HCT116 (cell line): ENCODE results near the gene PGS1. TPM values are rescaled to one million over a fixed set of nuclear protein-coding genes. Genes with fewer than 3 reads are reported as not detected.
A peak's percentile ranks its signal among the peaks of the same experiment; 100 is the strongest.

Experiments
- ATAC-seq: fragments of 200-7000 bp; cut with Tn5 transposase; 2 replicates; pipeline ENCODE4 v1.9.1; 2020; ENCODE audit warnings: mild to moderate bottlenecking, moderate library complexity
- BruUV-seq: library from RNA; stranded (reverse); fragments of 400-500 nt; replicated peaks from 2 replicates; lab custom pipeline; 2021; lab: Mats Ljungman, UMichigan
- CTCF ChIA-PET: fragments of 300-600 bp; sonication (Branson Sonifier 250); formaldehyde crosslinking; loops from one replicate; lab custom pipeline; 2021; ENCODE audit warnings: antibody characterized with exemption; lab: Charles Lee
- POLR2A ChIA-PET: fragments of 300-600, 350-600 bp; sonication (Branson Sonifier 250); formaldehyde crosslinking; loops from one replicate; lab custom pipeline; 2021; ENCODE audit warnings: antibody characterized with exemption; lab: Charles Lee
- RAD21 ChIA-PET, 2 experiments: fragments of 300-600 bp; sonication (Branson Sonifier 250); formaldehyde crosslinking; loops; one replicate each; lab custom pipeline; 2023; ENCODE audit warnings: low total read pairs in 2 of 2; ENCODE audit not compliant: uncharacterized antibody in 2 of 2, unreplicated experiment in 2 of 2, low non-redundant PET in 1 of 2; lab: Charles Lee
- DNase-seq: peaks from one replicate; pipeline ENCODE4 v3.0.0-alpha.2; 2010; ENCODE audit warnings: low read depth, low spot score
- H2AFZ ChIP-seq: fragments of 200-600 bp; shearing (Covaris generic), sonication (generic); 2 replicates; pipeline ENCODE4 v1.6.1; 2017; ENCODE audit warnings: low read depth, mixed run types, mixed read lengths, antibody characterized with exemption, low read length; ENCODE audit not compliant: poor library complexity, severe bottlenecking
- H3K27ac ChIP-seq: 2 replicates; pipeline ENCODE4 v1.5.1; 2012; ENCODE audit warnings: low read depth, low read length
- H3K27me3 ChIP-seq: fragments of 200-600 bp; sonication (generic); 2 replicates; pipeline ENCODE4 v1.6.1; 2016; ENCODE audit warnings: mixed run types, low read length, mixed read lengths; ENCODE audit not compliant: insufficient read depth
- H3K36me3 ChIP-seq, 2 experiments: fragments of 200-500 bp in 1 of 2; fragments of 200-600 bp in 1 of 2; sonication (Bioruptor generic) in 1 of 2; sonication (generic) in 1 of 2; 2 replicates each; pipeline versions ENCODE4 v1.5.1 to v1.6.1; 2014 to 2016; ENCODE audit warnings: low read length in 2 of 2, inconsistent platforms in 1 of 2, mixed read lengths in 1 of 2, mixed run types in 1 of 2; ENCODE audit not compliant: insufficient read depth in 2 of 2, control insufficient read depth in 1 of 2
- H3K4me1 ChIP-seq, 2 experiments: fragments of 200-600 bp in 1 of 2; sonication (generic) in 1 of 2; 2 replicates each; pipeline versions ENCODE4 v1.5.1 to v1.6.1; 2012 to 2017; ENCODE audit warnings: low read length in 2 of 2, inconsistent platforms in 1 of 2, mild to moderate bottlenecking in 1 of 2, mixed read lengths in 1 of 2, mixed run types in 1 of 2, moderate library complexity in 1 of 2; ENCODE audit not compliant: insufficient read depth in 2 of 2, control insufficient read depth in 1 of 2
- H3K4me2 ChIP-seq: fragments of 200-600 bp; sonication (generic); 2 replicates; pipeline ENCODE4 v1.6.1; 2017; ENCODE audit warnings: mixed run types, low read length, mixed read lengths
- H3K4me3 ChIP-seq, 2 experiments: fragments of 200-600 bp in 1 of 2; sonication (generic) in 1 of 2; replicated peaks in 1 of 2; 2 replicates each; pipeline ENCODE4 v1.5.1; 2011 to 2016; ENCODE audit warnings: low read length in 2 of 2, control low read depth in 1 of 2, low read depth in 1 of 2, mild to moderate bottlenecking in 1 of 2, mixed read lengths in 1 of 2, mixed run types in 1 of 2
- H3K79me2 ChIP-seq: fragments of 200-600 bp; sonication (generic); 2 replicates; pipeline ENCODE4 v1.6.1; 2017; ENCODE audit warnings: mild to moderate bottlenecking, mixed run types, low read length, moderate library complexity, mixed read lengths; ENCODE audit not compliant: insufficient read depth
- H3K9ac ChIP-seq: fragments of 200-600 bp; sonication (generic); 2 replicates; pipeline ENCODE4 v1.6.1; 2016; ENCODE audit warnings: low read length, mixed read lengths
- H3K9me2 ChIP-seq: fragments of 200-600 bp; sonication (generic), shearing (Covaris generic); 2 replicates; pipeline ENCODE4 v1.6.1; 2017; ENCODE audit warnings: mixed run types, mild to moderate bottlenecking, moderate library complexity; ENCODE audit not compliant: insufficient read depth
- H3K9me3 ChIP-seq, 2 experiments: fragments of 200-500 bp in 1 of 2; fragments of 200-600 bp in 1 of 2; sonication (Bioruptor generic) in 1 of 2; sonication (generic) in 1 of 2; 2 replicates each; pipeline ENCODE4 v1.6.1; 2014 to 2017; ENCODE audit warnings: low read length in 2 of 2, mixed read lengths in 2 of 2, inconsistent platforms in 1 of 2, low read depth in 1 of 2, mild to moderate bottlenecking in 1 of 2, mixed run types in 1 of 2, moderate library complexity in 1 of 2; ENCODE audit not compliant: control insufficient read depth in 1 of 2, insufficient read depth in 1 of 2
- H4K20me1 ChIP-seq: fragments of 200-600 bp; sonication (generic), shearing (Covaris generic); 2 replicates; pipeline ENCODE4 v1.6.1; 2017; ENCODE audit warnings: mixed run types, mild to moderate bottlenecking, moderate library complexity; ENCODE audit not compliant: insufficient read depth
- ATF3 ChIP-seq: IDR thresholded peaks from 2 replicates; pipeline ENCODE4 v1.6.1; 2012
- CTCF ChIP-seq, 3 experiments: fragments of 200-600 bp in 1 of 3; sonication (generic) in 1 of 3; IDR thresholded peaks in 2 of 3; conservative IDR thresholded peaks in 1 of 3; 2 replicates each; pipeline ENCODE4 v1.5.1; 2012 to 2017; ENCODE audit warnings: low read depth in 2 of 3, low read length in 2 of 3, antibody characterized with exemption in 1 of 3, borderline replicate concordance in 1 of 3, control low read depth in 1 of 3, mild to moderate bottlenecking in 1 of 3, mixed read lengths in 1 of 3, mixed run types in 1 of 3, moderate library complexity in 1 of 3; ENCODE audit not compliant: insufficient read depth in 1 of 3
- EGR1 ChIP-seq: IDR thresholded peaks from 2 replicates; pipeline ENCODE4 v1.6.1; 2012; ENCODE audit warnings: low read depth
- ELF1 ChIP-seq: IDR thresholded peaks from 2 replicates; pipeline ENCODE4 v1.6.1; 2012; ENCODE audit warnings: low read depth, borderline replicate concordance
- EZH2phosphoT487 ChIP-seq: fragments of 200-600 bp; IDR thresholded peaks from 2 replicates; pipeline ENCODE4 v1.6.1; 2018; ENCODE audit warnings: antibody characterized with exemption, borderline replicate concordance
- RAD21 ChIP-seq: IDR thresholded peaks from 2 replicates; pipeline ENCODE4 v1.6.1; 2012; ENCODE audit warnings: low read depth, mild to moderate bottlenecking
- SIN3A ChIP-seq: IDR thresholded peaks from 2 replicates; pipeline ENCODE4 v1.6.1; 2012; ENCODE audit warnings: low read depth
- SRF ChIP-seq: IDR thresholded peaks from 2 replicates; pipeline ENCODE4 v1.6.1; 2012; ENCODE audit warnings: low read depth
- ZBTB33 ChIP-seq: IDR thresholded peaks from 2 replicates; pipeline ENCODE4 v1.6.1; 2011; ENCODE audit warnings: mild to moderate bottlenecking, low read length, moderate library complexity; ENCODE audit not compliant: insufficient replicate concordance; ENCODE audit errors: extremely low read depth
- ZFX ChIP-seq: fragments of 450-650 bp; IDR thresholded peaks from 2 replicates; pipeline ENCODE4 v1.6.1; 2017
- intact Hi-C: fragments of 100-400 bp; cut with micrococcal nuclease; formaldehyde crosslinking; loops from 2 replicates; pipeline ENCODE4 v1.10.0; 2022
- total RNA-seq: library from RNA; stranded (reverse); gene quantifications from one replicate; pipeline ENCODE4 v1.2.1, GENCODE V29; 2021; ENCODE audit not compliant: unreplicated experiment

The PGS1 gene
- total RNA-seq, 1 experiment from 2014 or later, result 44.4 TPM

- ATAC-seq (no peak), DNase-seq (no peak)
- no peaks in the 10 kb centered on the region for H4K20me1 ChIP-seq
- no peak overlapping the region for H3K9ac ChIP-seq
- no TSS peak for BruUV-seq
- H3K36me3 ChIP-seq, result no peaks in the 10 kb centered on the region
- no peak overlapping the region for H3K4me3 ChIP-seq
- intact Hi-C loops, result no loop called here
- H3K4me2 ChIP-seq, result 0 out of 2 replicates have a peak overlapping the region, but pooled peaks have one; percentile 2
- ChIA-PET RAD21 (interaction anchor here in 1 of 2 experiments (0.6 kb wide), 1 partner anchor 376 kb away, joined by 4 read pairs; no protein-coding TSS in a partner anchor), POLR2A (no interaction called here), CTCF (interaction anchor here (0.7 to 0.8 kb wide), 2 partner anchors 19 to 190 kb away, joined by 3 read pairs; no protein-coding TSS in a partner anchor)
- peaks cover 0 to 8% of the 10 kb centered on the region in 2 experiments; a peak in 2 of 4 replicates for H3K4me1 ChIP-seq
- no peak overlapping the region for H3K27ac ChIP-seq
- no peak for TF ChIP-seq EZH2phosphoT487
- TF ChIP-seq EGR1, result no peak
- no peak for TF ChIP-seq RAD21
- no peak for TF ChIP-seq SIN3A
- TF ChIP-seq ZFX, result no peak
- TF ChIP-seq SRF, result no peak
- TF ChIP-seq CTCF (IDR thresholded peaks at IDR 0.05 in 2 of 3, conservative IDR thresholded peaks at IDR 0.05 in 1 of 3; ENCODE audit: borderline replicate concordance in 1 of 3, insufficient read depth in 1 of 3, low read depth in 2 of 3, low read length in 2 of 3), result no peak
- TF ChIP-seq ATF3, result no peak
- no peak for TF ChIP-seq ZBTB33
- TF ChIP-seq ELF1, result no peak
- H3K9me3 ChIP-seq, result no peaks in the 10 kb centered on the region
- H3K9me2 ChIP-seq, result no peaks in the 10 kb centered on the region
- H3K79me2 ChIP-seq, result no peaks in the 10 kb centered on the region
- no peak overlapping the region for H2AFZ ChIP-seq
- H3K27me3 ChIP-seq, result no peaks in the 10 kb centered on the region
These were observed 63.0 kb downstream of the PGS1 start for GRCh38 chr17:78441271-78441971.
